Endometrial microvascular endothelial cells (primary cell): ENCODE results near the gene VSTM2L. TPM values are rescaled to one million over a fixed set of nuclear protein-coding genes. Genes with fewer than 3 reads are reported as not detected.
"Not testable (repeated sequence)": the region's sequence is repeated elsewhere in the genome, so short reads cannot be mapped to it uniquely, and the experiment has no call there.

Experiments used
- in situ Hi-C: cut with HindIII; loops from 2 replicates; pipeline ENCODE4 v1.10.0; 2017; ENCODE audit warnings: low sequenced_read_pairs, low pct_unique_long_range_greater_than_20kb; ENCODE audit errors: inconsistent ontology term
- total RNA-seq: library from RNA; depleted of rRNA; stranded (reverse); fragments of >200 nt; gene quantifications from one replicate; pipeline ENCODE4 v1.2.3, GENCODE V29; 2015; ENCODE audit errors: inconsistent ontology term

Gene VSTM2L, protein sequence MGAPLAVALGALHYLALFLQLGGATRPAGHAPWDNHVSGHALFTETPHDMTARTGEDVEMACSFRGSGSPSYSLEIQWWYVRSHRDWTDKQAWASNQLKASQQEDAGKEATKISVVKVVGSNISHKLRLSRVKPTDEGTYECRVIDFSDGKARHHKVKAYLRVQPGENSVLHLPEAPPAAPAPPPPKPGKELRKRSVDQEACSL
- 0.09 TPM for total RNA-seq

DNA sequence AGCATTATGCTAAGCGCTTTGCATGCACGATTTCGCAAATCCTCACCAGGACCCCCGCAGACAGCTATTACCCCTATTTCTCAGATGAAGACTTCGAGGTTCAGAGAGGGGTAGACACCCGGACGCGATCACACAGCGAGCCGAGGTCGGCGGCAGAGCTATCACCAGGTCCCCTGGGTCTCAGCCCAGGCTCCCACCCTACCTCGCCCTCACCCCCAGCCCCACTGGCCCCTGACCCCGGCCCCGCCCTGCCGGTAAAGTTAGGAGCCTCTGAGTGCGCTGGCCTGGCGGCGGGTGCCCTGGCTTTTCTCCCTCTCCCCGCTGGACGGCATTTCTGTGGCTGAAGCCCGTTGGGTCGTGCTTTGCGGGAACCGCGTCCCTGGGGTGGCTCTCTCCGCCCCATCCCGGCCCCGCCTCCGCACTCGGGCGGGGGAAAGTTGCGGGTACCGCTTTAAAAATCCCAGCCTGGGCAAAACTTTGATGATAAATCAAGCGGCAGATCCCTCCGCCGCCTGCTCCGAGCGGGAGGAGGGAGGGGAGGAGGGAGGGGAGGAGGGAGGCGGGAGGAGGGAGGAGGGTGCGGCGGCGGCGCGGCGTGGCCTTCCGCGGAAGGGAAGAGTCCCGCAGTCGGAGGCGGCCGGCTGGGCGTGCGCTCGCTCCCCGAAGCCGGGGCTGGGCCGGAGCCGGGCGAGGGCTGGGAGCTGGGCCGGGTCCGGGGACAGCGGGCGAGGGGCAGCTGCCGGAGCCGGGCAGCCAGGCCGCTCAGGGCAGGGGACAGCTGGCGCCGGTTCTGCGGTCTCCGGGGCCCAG is at the start of gene VSTM2L:
VSTM2L (plus strand) TSS at position 624 of the 810 bp plus-strand sequence. CDS start 224 bp downstream, outside the sequence.
- in situ Hi-C loops = no loop called here

DNA sequence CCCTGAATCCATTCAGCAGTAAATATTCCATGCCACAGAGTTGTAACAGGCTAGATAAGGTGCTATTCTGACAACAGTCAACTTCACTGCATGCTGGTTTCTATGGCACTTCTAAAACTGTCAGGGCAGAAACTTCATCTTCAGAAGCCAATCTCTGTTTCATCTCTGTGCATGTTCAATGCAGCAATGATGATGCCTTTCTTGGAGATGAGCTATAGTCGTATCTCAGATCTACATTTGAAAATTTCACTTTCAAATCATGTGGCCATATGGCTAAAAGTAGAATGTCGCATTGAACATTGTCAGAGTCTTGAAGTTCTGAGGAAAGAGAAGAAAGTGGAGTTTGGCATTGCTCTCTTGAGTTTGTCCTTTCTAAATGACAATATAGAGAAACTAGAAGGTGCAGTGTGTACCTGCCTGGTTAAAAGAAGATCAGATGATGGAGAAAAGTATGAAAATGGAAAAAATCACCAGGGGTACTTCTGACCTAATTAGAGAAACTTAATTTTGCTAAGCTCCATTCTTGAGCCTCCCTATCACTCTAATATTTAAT is 49.0 kb upstream of the VSTM2L start:
- in situ Hi-C loops = no loop called here

DNA sequence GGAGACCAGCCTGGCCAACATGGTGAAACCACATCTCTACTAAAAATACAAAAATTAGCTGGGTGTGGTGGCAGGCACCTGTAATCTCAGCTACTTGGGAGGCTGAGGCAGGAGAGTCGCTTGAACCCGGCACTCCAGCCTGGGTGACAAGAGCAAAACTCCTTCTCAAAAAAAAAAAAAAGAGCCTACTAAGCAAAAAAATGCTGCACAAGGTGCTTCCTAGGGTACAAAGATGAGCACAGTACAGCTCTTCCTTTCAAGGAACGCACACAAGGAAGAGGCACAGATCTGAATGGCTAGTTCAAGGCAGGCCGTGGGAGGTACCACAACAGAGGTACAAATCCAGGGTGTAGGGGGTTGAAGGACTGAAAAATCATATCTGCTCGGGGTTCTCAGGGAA is 46.9 kb upstream of the VSTM2L start:
- in situ Hi-C loops = not testable (repeated sequence)

DNA sequence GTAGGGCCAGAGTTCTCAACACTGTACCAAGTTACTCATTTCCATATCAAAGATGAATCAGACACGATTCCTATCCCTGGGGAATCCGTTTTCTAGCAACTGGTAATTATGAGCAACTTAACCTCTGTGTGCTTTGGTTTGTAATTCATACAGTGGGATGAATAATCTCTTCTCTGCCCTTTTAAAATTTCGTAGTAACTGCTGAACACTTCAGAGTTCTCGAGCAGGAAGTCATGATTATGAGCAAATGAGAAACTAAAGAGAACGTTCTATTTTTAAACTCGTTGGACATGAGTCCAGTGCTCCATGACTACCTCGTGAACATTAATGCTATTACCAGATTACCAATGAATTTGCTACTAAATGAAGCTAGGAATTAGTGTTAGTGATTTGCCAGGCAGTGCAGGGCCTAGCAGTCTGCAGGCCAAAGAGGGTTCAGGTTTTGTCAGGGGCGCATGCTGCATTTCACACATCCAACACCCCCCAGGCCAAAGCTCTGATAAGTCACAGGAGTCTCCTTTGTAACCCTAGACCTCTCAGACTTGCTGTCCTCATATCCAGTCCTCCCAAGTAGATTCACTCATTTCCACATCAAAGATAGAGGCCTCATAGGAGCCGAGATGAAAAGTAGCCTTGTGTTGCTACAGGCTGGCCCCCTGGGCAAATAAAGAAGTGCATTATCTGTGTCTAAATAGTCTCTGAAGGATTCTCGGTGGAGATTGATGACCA is 45.8 kb upstream of the VSTM2L start:
- in situ Hi-C loops = no loop called here

DNA sequence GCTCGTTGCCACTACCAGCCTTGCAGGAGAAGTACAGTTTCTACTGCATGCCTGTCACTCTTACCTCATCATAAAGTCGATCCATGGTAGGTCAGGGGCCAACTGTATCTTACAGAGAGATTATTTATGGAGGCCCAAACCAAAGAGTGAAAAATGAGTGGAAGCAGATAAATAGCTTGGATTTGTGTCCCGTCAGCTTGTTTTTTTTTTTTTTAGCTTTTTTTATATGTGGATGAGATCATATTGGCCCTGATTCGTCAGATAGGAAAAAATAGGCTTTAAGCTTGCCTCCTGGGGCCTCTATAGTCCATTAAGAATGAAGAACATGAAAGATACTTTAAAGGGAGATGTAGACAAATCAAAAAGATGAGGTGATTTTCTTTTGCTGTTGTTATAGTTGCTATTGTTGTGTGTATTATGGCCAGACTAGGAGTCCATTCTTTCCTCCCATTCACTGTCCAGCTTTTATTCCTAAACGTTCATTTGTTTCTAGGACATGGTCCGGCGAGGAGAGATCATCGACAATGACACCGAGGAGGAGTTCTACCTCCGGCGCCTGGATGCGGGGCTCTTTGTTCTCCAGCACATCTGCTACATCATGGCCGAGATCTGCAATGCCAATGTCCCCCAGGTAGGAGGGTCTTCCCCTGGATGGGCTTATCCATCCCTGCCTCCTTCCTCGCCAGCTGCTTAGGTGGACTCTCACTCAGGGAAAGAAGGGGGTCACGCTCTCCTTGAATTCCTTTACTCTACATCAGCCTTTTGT is 43.3 kb upstream of the VSTM2L start:
- in situ Hi-C loops = no loop called here

DNA sequence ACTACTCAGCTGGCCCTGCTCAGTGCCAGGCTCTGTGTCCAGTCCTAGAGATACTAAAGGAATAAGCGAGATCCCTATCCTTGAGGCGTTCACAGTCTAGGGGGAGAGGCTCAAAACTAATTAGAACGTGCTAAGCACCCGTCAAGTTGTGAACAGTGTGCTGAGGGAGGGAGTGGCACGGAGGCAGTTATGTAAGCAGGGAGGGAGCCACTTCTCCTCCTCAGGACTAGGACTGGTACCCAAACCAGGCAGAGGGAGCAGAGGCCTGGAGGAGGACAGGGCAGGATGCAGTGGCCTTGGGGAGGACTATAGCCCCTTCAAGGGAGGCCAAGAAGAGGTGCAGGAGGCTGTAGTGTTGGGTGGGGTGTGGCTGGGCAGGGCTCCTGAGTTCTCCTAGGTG is 39.6 kb upstream of the VSTM2L start:
- in situ Hi-C loops = no loop called here

DNA sequence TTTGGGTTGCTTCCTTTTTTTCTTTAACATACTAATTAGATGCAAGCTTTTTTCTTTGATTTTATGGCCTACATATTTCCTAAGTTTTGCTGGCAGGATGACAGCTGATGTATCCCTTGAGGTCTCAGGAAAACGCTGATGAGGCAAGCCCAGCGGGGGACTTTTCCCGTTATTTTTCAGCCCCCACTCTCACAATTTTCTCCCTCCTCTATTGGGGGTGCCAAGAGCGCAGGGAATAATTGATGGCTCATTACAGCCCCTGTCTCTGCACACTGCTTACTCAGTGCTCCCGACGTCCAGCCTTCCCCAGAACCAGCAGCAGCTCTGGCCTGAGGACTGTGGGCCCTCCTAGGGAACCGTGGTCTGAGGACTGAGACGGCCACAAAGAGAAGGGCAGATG is 38.6 kb upstream of the VSTM2L start:
- in situ Hi-C loops = no loop called here

DNA sequence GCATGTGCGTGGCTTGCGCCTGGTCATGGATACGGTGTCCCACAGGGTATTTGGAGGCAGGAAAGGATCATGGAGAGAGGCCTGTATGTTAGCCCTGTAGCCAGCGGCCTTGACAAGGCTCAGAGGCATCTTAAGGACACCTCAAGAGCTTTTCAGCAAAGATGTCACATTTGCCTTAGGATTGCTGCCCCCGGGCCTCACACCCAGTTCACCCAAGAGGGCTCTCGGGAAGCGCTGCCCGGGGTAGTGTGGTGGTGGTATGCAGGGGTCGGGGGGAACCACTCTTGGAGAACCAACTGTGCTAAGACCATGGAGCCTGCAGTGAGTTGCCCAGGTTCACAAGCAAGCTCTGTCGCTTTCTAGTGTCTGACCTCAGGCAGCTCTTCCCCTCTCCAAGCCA is 36.9 kb upstream of the VSTM2L start:
- in situ Hi-C loops = no loop called here

DNA sequence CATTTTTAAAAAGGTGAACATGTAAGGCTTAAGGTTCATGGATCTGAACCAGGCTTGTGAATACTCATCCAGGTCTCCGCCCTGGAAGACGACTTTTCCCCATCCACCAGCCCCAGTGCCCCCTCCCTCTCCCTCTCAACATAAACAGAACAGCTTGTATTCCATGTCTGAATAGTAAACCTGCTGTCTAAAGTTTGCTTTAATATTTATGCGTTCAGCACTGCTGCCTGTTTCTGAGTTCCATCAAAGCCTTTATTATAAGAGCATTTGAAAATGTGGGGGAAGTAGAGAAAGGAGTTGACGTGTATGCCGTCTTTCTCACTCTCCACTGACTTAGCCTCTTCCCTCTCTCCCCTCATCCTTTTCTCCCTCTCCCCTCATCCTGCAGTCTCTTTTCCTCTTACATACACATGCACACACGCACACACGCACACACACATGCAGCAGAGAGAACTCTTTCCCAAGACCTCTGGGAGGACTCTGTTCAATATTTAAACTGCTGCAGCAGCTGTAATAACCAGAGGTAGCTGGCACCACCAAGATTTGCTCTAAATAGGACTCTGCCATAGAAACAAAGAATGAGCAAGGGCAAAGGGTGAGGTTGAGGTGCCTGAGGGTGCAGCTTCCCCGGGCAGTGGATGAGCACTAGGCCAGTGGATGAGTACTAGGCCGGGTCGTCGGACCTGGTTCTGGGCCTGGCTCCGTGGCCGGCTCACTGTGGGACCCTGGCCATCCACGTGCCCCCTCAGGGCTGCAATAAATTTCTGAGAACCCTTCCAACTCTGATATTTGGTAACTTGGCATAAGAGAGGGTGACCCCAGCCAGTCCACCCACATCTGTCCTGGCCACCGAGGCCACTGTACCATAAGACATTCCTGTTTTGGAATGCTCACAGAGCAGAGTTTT is 35.4 kb upstream of the VSTM2L start:
- in situ Hi-C loops = no loop called here

DNA sequence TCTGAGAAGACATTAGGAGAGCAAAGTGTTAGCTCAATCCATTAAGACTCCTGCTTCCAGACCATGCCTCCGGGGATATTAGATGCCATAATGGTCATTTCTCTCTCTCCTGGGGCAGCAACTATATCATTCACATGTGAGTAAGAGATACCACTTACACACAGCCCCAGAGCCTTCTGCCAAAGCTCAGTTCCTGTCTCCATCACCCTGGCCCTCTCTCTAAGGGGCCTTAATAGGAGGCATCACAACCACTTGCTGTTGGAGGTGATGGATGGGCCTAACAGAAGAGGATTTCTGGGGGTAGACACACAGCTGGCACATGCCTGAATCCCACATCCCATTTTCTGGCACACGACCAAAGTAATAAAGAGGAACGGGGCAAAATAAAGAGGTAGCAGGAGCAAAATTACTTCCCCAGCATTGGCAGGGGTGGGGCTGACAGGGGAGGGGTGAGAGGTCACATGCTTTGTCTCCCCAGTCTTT is 34.0 kb upstream of the VSTM2L start:
- in situ Hi-C loops = no loop called here

DNA sequence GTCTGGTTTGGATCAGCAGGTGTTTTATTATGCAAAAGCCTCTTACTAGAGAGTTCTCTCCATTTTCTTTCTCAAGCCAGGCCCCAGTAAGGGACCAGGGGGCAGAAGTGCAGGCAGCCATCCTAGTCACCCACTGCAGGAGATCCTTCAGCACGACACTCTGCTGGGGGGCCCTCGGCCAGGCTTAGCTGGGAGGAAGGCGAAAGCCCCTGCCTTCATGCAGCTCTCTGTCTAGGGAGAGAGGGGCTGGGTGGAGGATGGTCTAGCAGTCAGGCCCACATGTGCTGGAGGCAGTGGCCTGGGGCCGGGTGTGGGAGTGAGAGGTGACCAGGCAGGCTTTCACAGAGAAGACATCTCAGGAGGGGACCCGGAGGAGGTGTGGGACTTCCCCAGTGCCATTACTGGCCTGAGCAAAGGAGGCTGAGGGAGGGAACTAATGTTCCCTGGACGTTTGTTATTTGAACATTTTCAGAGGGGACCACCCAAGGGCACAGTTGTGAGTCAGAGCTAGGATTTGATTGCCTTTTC is 33.5 kb upstream of the VSTM2L start:
- in situ Hi-C loops = no loop called here

DNA sequence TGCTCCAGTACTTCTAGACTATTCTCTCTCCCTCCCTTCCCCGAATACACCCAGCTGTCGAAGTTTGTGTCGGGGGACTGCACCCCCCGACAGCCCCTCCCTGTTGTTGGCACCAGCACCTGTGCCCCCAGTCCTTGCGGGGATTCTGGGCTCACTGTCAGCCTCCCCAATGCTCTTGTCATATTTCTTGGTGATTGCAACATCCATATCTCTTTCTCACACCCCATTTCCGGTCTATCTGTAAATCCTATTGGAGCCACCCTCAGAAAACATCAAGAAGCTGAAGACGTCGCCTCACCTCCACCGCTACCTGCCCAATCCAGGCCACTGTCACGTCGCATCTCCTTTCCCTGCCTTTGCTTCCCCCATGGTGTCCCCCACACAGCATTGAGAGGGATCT is 32.6 kb upstream of the VSTM2L start:
- in situ Hi-C loops = no loop called here

DNA sequence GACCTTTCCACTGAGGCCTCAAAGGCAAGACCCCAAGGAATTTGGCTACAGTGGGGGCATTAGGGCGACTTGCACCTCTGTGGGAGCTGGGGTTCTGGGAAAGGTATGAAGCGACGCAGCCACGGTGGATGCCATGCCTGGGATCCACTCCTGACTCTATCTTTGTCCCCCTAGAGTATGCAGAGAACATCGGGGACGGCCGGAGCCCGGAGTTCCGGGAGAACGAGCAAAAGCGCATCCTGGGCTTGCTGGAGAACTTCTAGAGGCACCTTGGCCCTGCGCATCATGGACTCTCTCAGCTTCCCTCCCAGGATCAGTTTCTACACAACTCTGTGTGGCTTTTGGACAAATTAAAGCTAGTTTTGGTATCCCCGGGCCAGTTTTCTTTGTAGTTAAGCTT is 31.2 kb upstream of the VSTM2L start:
- in situ Hi-C loops = no loop called here

DNA sequence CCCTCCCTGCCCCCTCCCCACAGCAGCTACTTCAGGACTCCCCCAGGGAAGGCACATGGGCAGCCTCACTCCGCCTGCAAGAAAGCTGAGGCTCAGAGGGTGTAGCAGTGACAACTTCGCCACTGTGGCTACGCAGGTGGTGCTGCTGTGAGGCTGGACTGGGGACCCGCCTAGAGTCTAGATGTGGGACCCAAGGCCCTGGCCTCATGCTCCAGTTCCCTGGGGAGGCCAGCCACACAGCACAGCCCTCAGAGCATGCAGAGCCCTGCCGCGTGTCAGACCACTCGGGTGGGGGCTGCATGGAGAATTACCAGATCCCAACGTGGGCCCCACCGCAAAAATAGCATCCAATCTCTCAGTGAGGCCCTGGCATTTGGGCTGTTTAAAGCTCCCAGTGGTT is 30.8 kb upstream of the VSTM2L start:
- in situ Hi-C loops = no loop called here

DNA sequence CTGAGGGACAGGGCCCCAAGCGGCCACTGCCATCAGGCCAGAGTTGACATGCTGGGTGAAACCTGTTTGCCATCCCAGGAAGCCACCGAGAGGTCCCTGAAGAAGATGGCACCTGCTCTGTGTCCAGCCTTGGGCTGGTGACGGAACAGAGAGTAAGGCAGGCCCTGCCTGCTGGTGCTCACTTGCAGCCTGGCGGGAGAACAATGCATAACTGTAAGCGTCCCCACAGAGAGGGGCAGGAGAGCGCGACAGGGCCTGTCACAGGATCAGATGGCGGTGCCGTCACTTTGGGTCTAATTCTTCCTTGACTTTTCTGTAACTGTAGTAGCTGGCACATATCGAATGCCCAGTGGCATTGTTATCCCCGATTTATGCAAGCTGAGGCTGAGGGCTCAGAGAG is 29.0 kb upstream of the VSTM2L start:
- in situ Hi-C loops = no loop called here

DNA sequence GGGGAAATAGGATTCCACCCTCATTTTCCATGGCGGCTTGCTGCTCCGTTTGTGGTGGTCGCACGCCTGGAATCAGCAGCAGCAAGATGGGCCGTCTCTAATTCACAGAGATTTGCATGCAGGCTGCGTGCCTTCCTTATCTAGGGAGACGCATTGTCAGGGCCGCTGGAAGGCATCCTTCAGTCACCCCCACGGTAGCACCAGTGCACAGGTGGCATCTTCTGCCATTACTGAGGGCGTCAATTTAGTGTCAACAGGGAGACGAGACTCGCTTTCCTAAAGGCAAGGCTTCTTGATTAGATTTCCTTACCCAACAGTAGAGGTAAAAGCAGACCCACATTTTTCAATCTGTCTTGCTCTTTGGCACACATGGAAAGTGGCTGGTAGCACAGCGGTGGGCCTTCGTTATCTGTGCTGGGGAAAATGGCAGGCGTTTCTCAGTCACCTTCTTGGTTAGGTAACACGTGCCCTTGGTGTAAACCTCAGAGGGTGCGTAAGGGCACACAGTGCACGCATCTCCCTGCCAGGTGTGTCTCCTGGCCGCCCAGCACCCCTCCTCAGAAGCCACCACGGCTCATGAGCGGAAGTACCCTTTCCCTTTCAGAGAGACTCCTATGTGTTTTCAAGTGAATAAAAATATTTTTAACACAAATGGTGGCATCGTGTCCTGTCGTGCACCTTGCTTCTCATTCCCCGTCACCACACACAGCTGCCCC is 27.3 kb upstream of the VSTM2L start:
- in situ Hi-C loops = no loop called here

DNA sequence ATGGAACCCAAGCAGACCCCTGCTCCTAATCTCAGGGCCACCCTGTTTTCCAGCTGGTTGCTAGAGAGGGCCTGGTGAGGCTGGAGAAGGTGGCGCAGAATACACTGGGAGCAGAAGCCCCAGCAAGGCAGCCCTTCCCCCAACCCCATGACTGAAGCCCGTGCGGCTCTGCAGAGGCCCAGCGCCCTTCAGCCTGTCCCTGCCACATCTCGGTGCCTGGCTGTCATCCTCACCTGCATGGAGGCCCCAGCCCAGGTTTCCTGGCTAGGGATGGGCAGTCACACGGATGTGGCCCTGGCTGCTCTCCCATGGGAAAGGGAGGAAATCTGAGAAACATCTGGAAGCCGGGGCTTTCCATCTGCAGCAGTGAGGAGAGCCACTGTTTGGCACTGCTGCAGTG is 26.1 kb upstream of the VSTM2L start:
- in situ Hi-C loops = no loop called here
